Measurements from ENCODE around the gene RAE1.
"Not testable (repeated sequence)": the region's sequence is repeated elsewhere in the genome, so short reads cannot be mapped to it uniquely, and the experiment has no call there.

The RAE1 gene

DNA sequence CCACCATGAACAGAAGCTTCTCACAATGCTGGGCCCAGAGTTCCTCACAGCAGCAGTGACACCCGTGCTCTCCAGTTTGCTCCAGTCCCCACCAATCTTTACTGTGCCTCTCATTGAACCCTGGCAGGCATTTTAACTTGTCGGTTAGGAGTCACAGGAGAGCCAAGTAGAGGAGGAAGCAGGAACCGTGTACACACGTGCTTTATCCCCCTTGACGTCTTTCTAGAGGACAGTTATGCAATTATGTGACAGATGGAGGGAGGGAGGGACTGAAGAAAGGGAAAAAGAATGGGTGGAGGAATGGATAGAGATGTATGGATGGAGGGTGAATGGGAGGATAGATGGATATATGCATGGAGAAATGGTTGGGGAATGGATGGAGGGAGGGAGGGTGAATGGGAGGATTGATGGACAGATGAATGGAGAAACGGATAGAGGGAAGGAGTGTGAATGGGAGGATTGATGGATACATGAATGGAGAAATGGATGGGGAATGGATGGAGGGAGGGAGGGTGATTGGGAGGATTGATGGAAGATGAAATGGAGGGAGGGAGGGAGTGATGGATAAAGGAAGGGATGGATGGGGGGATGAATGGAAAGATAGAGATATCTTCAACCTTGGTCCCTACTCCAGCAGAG lies 66.1 kb downstream of the RAE1 start:
- no peak for DNase-seq

DNA sequence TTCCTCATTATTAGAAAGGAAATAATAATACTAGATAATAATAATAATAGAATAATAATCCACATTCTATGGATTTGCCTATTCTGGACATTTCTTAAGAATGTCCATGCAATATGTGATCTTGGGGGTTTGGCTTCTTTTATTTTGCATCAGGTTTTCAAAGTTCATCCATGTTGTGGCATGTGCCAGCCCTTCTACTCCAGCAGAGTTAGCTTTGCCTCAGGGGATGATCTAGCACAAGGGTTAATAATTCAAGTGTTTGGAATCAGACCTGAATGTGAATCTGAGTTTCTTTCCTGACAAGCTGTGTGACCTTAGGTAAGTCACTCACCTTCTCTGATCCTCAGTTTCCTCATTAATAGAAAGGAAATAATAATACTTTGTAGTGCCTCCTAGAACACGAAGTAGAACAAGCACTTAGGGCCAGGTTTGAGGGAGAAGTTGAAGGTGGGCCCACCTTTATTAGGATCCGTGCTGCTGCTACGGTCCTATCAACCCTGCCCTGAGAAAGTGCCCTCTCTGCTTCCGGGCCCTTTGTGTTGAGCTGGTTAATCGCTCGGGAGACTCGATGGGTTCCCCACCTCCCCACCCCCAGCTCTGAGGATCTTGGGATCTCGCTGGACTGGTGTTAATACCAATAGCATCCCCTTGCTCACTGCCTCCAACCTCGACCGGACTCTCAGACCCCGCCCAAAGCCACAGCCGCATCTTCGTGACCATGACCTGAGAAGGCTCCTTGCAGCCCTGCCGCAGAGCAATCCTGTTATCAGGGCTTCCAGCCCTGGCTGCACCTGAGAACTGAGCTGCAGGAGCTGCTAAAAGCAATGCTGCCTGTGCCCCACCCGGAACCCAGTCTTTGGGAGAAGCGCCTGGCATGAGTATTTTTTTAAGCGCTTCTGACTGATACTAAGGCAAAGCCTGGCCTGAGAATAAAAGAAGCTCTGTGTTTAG lies 67.0 kb downstream of the RAE1 start:
- no peak for DNase-seq

DNA sequence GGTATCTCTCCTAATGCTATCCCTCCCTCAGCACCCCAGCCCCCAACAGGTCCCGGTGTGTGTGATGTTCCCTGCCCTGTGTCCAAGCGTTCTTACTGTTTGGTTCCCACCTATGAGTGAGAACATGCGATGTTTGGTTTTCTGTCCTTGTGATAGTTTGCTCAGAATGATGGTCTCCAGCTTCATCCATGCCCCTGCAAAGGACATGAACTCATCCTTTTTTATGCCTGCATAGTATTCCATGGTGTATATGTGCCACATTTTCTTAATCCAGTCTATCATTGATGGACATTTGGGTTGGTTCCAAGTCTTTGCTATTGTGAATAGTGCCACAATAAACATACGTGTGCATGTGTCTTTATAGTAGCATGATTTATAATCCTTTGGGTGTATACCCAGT lies 68.4 kb downstream of the RAE1 start:
- DNase-seq: not testable (repeated sequence)

DNA sequence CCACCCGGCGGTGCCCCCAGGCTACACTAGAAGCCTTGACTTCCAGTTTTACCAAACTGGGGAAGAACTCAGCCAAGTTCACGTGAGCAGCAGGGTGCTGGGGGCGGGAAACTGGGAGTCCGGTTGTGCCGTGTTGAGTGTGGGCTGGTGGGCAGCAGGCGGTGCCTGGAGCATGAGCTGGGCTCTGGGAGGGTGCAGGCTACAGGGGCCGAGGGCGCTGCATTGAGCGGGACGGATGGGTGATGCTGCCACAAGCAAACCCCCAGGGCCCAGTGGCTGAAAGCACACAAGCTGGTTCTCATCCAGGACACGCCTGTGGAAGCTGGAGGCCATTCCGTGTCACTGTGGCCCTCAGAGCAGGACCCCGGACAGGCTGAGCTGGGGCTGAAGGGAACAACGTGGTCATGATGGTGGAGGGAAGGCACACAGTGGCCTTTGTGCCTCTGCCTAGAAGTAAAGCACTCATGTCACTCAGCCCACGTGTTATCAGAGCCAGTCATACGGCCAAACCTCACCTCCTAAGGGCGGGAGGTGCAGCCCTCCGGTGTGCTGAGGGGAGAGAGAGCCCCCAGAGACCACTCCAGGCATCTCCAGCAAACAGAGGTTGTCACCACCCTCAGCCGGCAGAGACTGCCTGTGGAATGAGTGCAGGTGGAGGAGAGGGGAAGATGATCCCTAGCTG lies 69.7 kb downstream of the RAE1 start:
- no peak for DNase-seq

DNA sequence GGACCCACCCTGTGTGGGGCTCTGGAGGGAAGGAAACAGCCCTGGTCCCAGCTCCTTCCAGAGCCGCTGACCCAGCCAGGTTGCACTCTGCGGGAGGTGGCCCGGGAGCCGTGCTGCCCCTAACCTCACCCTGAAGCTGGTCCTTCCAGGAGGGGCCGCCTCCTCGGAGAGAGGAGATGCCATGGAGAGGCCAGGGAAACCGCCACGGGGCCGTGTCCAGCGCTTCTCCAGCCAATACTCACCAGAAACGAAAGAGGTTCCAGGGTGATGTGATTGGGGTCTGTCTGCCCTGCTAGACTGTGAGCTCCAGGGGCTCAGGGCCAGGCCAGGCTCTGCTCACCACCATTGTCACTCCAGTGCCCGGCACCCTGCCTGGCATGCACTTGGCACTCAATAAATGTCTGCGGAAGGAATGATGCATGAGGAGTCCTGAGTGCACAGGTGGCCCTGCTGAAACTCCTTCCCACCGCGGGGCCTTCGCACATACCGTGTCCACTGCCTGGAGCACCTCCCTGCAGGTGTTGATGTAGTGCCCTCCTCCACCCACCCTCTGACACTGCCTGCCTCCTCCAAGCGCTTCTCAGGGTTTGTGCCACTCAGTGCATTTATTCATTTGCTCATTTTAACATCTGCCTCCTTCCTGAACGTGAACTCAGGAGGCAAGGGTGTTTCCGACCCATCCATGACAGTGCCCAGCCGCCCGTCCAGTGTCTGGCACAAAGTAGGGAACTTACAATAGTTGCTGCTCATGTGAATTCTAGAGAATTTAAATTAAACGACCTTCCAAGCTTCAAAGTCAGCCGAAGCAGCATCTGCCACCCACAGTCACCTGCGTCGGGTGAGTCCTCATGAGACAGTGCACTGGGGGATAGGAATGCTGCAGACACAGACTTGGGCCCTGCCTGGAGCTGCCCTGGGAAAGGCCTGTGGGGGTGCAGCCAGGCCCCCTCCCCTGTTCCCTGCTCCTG lies 70.5 kb downstream of the RAE1 start:
- no peak for DNase-seq

DNA sequence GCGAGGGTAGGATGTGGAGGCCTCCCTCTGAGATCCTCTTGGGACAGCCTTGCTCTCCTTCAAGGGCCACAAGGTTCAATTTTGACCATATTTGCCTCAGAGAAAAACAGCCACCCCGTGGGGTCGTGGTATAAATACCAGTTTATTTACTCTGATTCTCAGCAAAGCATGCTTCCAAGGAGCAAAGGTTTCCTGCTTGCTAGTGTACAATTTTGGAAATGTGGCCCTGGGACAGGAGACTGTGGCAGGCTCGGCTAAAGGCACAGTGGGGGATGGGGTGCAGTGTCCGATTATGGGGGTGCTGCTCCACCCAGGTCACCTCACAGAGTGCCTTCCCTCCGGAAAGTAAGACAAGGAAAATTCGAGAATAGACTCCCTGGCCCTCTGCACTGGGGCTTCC lies 71.2 kb downstream of the RAE1 start:
- no peak for DNase-seq

DNA sequence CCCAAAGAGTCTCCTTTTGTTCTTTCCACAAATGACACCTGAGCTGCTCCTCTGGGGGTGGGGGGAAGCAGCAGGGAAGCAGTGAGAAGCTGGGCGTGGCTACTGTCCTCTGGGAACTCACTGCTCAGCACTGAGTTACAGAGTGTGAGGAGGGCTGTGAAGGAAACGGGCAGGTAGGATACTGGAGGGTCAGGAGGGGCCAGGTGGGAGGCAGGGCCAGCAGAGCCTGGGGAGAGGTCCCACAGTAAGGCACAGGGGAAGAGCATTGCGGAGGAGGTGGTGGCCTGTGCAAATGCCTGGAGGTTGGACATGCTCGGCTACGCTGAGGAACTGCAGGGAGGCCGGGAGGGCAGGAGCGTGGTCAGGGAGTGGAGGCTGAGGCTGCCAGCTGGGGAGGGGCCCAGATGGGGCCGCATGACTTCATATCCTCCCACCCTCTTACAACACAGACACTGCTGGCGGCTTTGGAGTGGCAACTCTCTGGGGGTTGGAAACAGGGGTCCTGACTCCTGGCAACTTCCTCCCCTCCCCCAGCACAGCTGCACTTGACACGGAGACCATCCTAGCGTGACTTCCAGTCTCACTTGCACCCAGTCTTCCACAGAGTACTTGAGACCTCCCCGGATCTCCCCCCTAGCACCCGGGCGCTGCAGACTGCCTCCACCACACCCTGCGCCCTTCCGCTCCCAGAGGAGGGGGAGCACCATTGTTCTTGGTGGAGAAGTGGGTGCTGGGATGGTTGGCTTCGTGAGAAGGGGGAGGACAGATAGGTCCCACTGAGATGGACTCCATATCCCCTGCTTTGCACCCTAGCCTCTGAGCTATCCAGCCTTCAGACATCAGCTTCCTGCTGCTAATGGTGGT lies 74.3 kb downstream of the RAE1 start:
- peak; percentile 68 for DNase-seq

DNA sequence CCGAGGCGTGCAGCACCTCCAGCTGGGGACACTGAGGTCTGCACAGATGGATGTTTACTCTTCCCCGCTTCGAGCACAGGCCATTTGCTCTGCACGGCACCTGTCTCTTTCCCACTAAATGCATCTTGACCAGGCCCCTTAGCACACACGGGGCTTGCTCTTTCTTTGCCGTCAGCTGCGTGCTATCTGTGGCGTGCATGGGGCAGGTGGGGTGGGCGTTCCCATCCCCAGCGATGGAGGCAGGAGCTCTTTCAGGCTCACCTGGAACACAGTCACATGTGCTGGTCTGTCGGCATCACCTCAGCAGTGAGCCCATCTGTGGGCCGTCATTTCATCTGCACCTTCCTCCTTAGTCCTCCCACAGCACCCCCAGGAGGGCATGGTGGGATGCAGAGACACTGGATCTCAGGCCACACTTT lies 75.2 kb downstream of the RAE1 start:
- DNase-seq: peak; percentile 55

DNA sequence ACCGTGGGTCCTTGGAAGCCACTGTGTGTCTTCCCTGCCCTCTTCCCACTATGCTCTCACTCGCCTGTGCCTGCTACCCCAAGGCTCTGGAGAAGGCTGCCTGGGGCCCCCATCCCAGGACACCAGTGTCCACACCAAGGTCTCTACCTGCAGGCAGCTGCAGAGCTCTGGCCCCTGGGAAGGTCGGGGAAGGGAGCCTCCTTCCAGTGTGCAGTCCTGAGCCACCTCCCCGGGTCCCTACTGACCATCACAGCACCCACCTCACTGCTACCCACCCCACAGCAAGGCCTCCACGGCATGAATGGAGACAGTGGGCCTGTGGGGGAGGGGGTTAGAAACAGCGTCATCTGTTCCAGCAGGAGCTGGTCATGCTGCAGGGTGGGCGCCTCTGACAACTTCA lies 75.8 kb downstream of the RAE1 start:
- DNase-seq: no peak

DNA sequence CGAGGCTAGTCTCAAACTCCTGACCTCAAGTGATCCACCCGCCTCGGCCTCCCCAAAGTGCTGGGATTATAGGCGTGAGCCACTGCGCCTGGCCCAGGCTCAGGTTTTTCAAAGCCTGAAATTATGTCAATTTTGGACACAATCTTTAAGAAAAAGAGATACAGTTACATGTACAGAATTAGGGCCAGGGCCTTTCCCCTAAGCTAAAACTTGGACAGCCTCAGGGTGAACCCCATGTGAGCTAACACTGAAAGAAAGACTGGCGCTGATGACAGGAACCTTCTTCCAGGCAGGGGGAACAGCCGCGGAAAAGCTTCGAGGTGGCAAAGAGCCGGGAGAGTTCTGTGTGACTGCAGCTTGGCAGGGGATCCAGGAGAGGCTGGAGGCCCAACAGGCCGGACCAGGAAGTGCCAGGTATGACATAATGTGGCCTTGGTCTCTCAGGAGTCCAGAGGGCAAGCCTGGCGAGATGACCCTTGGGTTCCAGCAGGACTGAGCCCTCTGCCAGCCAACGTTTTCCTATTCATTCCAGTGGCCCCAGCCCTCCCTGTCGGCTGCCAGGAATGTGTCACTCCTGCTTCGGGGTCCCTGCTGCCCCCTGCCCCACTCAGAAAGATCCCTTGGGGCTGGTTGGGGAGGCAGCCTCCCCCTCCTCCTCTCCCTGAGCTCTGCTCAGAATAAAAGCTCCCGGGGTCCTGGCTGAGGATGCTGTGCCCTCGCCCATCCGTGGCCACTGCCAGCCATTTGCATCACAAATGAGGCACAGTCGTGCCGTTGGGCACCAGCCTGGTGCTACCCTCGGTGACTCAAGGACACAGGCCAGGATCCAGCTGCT lies 77.5 kb downstream of the RAE1 start:
- no peak for DNase-seq
